ENCODE data around the gene ALDH3B2.
"Not testable (repeated sequence)": the region's sequence is repeated elsewhere in the genome, so short reads cannot be mapped to it uniquely, and the experiment has no call there.

Gene ALDH3B2

GRCh38 chr11:67659651-67660165, 14.7 kb downstream of the ALDH3B2 start:
- DNase-seq = not testable (repeated sequence)

DNA sequence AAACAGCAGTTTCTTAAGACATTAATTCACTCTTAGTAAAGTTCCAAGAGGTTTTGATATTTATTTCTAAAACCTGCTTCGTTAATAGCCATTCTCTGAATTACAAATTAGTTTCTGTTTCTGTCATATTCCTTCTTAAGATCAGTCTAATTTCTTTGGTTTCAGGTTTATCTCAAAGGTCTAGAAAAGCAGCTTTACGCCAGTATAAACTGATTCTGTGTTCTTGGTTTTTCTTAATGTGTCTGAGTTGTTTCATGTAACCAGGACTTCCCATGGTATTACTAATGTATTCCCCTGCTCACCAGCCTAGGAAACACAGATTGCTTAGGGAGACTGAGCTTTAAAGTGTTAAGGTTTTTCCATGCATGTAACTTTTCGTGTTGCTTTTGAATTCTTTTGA, 17.1 kb downstream of the ALDH3B2 start:
- DNase-seq = no peak

- no peak for DNase-seq
Measured at GRCh38 chr11:67656278-67656922, 18.0 kb downstream of the ALDH3B2 start.

DNA sequence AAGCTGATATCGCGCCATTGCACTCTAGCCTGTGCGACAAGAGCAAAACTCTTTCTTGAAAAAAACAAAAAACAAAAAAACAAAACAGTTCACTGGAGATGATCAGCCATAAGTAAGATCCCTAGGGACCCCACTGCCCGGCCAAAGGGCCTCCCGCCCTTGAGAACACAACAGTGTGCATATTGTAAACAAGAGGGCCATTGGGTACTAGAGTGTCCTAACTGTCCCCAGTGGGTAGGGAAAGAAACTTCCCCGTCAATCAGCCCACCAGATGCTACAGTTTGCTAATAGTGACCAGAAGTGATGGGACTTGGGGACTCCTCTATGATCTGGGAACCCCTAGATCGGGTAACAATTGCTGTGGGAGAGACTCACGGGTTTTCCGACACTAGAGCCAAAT, 20.2 kb downstream of the ALDH3B2 start:
- DNase-seq = no peak

DNA sequence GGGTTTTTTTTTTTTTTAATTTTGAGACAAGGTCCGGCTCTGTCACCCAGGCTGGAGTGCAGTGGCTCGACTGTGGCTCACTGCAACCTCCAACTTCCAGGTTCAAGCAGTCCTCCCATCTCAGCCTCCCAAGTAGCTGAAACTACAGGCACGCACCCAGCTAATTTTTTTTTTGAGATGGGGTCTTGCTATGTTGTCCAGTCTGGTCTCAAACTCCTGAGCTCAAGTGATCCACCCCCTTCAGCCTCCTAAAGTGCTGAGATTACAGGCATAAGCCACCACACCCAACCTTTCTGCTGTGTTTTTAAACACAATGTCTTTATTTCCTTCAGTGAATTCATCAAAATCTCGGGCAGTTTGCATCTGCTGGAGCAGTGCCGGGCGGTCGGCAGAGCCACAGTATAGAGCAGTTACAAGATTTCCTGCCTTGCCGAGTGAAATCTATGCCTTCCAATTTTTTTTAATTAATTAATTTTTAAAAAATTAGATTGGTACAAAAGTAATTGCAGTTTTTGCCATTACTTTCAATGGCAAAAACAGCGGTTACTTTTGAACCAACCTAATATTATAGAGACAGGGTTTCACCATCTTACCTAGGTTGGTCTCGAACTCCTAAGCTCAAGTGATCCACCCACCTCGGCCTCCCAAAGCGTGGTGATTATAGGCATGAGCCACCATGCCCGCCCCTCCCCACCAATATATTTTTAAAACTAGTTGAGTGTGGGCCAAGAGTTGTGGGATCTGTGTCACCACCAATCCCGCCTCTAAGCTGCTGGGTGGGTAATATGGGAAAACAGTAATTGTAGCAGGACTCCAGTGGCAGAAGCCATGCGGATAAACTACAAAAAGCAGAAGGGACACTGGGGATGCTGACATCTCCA, 21.2 kb downstream of the ALDH3B2 start:
- no peak for DNase-seq

DNA sequence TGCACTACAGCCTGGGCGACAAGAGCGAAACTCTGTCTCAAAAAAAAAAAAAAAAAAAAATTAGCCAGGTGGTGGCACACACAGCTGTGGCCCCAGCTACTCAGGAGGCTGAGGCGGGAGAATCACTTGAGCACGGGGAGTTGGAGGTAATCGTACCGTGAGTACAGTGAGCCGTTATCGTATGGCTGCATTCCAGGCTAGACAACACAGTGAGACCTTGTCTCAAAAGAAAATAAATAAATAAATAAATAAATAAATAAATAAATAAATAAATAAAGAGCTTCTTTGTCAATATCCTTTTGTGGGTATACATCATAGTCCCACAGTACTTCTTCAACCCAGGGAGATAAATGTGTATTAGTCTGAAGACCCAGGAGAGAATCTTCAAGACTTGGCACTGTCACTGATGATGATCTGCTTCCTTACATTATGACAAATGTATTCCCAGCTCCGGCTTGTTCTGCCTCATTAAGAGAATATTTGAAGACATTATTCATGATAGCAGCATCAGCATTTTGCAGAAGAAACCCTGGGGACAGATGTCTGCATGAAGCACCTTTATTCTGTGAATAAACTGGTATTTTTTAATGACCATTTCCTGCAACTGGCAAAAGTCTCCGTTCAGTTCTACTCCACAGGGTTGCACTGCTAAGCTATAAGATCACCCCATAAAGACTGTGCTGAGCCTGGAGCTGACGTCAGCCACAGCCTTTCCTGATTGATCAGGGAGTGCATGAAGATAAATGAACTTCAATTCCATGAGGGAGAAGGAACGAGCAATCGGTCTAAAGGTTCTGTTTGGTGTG, 22.2 kb downstream of the ALDH3B2 start:
- no peak for DNase-seq

GRCh38 chr11:67649634-67650510, 24.6 kb downstream of the ALDH3B2 start:
- DNase-seq = no peak

- no peak for DNase-seq
Measured at GRCh38 chr11:67648796-67649613, 25.4 kb downstream of the ALDH3B2 start.

GRCh38 chr11:67648140-67648795, 26.2 kb downstream of the ALDH3B2 start:
- peak in 2 of 4 experiments; percentile 10 to 41 for DNase-seq

DNA sequence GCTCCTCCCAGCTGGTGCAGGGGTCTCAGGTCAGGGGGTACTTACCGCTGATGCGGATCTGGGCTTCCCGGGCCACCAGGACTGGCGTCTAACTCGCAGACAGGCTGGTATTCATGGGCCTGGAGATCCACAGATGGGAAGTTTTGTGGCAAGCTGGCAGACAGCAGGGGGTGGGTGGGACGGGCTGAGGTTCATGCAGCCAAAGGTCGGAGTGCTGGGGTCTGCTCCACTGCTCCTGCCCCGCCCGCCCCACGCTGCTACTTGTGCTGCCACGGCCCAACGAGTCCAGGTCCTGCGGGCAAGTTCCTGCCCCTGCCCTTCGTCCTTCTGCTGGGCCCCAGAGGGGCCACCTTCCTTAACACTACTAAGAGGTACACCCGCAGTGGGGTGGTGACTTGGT, 27.0 kb downstream of the ALDH3B2 start:
- no peak for DNase-seq

GRCh38 chr11:67646535-67647336, 27.7 kb downstream of the ALDH3B2 start:
- DNase-seq = peak in 1 of 4 experiments; percentile 12

- DNase-seq = no peak
Measured at GRCh38 chr11:67645521-67646461, 28.6 kb downstream of the ALDH3B2 start.

DNA sequence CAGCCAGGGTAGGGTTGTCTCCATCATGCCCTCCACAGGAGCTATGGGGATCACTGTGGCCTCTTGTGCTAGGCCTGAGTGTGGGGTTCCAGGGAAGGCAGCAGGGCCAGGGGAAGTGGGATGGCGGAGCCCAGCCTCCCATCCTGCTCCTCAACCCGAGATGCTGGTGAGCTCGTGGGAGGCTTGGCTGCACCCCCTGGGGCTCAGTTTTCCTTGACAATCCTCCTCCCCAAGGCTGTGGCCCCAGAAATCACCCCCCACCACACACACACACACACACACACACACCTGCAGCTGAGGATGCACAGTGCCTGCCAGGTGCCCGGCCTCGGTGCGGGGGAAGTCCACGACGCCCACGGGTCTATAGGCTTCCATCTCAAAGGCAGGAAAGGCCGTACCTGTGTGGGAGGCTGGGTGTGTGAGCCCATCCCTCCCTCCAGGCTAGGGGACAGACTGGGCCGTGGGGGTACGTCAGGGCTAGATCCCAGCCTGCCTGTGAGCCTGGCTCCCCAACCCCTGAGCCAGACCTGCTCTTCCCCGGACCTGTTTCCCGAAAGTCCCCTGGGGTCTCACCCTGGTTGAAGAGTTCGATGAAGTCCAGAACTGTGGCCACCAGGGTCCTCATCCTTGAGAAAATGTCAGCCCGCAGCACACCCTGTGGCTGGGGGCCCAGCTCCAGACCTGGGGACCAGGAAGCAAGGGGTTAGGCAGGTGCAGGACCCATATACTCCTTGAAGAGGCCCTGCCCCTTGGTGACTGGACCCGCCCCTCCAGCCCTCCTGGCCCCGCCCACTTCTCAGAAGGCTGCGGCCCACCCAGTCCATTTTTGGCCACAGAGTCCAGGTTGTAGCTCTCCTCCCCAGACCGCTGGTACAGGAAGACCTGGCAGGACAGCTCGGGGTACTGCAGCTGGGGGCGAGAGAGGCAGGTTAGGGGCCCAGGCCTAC, 29.7 kb downstream of the ALDH3B2 start:
- DNase-seq = no peak

DNA sequence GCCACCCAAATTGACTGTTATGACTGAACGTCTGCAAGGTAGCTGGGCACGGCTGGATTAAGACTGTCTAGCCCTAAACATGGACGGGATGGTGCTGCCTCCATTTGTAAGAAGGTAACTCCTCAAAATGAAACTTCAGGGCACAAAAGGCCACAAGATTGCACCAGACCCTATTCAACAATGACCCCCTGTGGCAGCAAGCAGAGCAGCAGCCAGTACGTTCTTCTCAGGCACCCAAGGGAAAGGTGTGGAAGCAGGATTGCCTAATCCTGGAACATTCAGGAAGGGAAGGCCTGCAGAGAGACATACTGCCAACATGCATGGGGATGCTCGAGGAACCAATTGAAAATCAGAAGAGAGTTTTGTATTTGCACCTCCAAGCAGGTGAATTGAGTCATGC, 30.4 kb downstream of the ALDH3B2 start:
- no peak for DNase-seq

DNA sequence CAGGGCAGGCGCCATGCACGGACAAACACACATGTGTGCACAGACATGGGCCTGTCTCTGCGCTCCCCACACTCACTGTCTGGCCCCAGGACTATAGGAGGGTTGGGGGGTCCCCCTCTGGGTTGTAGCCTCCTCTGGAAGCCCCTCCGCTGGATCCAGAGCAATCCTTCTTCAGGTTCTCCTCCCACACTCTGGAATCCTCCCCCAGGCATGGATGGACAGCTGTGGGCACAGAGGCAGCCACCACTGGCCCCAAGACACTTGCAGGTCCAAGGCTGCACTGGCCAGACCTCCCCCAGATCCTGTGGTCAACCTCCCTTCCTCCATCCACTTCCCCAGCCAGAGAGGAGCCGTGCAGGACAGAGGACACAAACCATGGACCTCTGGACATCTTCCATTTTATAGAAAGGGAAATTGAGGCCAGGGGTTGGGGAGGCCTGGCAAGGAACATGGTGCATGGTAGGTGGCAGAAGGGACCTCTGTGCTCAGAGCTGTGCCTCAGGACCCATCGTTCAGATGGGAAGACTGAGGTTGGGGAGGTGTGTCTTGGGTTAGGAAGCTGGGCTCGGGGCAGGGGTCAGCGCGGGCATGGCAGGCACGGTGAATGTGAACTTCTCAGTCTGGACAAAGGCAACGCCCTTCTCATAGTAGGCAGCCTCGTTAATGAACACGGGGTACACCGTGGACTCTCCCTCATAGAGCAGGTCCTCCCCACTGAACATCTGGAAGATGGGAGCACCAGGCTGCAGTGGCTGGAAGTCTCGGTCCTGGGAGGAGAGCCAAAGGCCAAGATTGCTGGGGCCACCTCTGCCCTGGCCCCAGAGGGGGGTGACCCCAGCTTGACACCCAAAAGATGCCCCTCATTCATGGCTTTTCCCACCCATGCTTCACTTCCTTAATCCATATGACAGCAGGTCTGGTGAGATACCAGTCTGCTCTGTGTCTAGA, 32.0 kb downstream of the ALDH3B2 start:
- no peak for DNase-seq

All from activated naive CD4-positive, alpha-beta T cell (primary cell).